HCT116 (cell line): Measurements from ENCODE around the gene SLC4A2. TPM values are rescaled to one million over a fixed set of nuclear protein-coding genes. Genes with fewer than 3 reads are reported as not detected.

Experiments
- ATAC-seq: fragments of 200-7000 bp; cut with Tn5 transposase; 2 replicates; pipeline ENCODE4 v1.9.1; 2020; ENCODE audit warnings: mild to moderate bottlenecking, moderate library complexity
- BruUV-seq: library from RNA; stranded (reverse); fragments of 400-500 nt; replicated peaks from 2 replicates; lab custom pipeline; 2021; lab: Mats Ljungman, UMichigan
- CTCF ChIA-PET: fragments of 300-600 bp; sonication (Branson Sonifier 250); formaldehyde crosslinking; loops from one replicate; lab custom pipeline; 2021; ENCODE audit warnings: antibody characterized with exemption; lab: Charles Lee
- POLR2A ChIA-PET: fragments of 300-600, 350-600 bp; sonication (Branson Sonifier 250); formaldehyde crosslinking; loops from one replicate; lab custom pipeline; 2021; ENCODE audit warnings: antibody characterized with exemption; lab: Charles Lee
- RAD21 ChIA-PET, 2 experiments: fragments of 300-600 bp; sonication (Branson Sonifier 250); formaldehyde crosslinking; loops; one replicate each; lab custom pipeline; 2023; ENCODE audit warnings: low total read pairs in 2 of 2; ENCODE audit not compliant: uncharacterized antibody in 2 of 2, unreplicated experiment in 2 of 2, low non-redundant PET in 1 of 2; lab: Charles Lee
- DNase-seq: peaks from one replicate; pipeline ENCODE4 v3.0.0-alpha.2; 2010; ENCODE audit warnings: low read depth, low spot score
- H2AFZ ChIP-seq: fragments of 200-600 bp; shearing (Covaris generic), sonication (generic); 2 replicates; pipeline ENCODE4 v1.6.1; 2017; ENCODE audit warnings: low read depth, mixed run types, mixed read lengths, antibody characterized with exemption, low read length; ENCODE audit not compliant: poor library complexity, severe bottlenecking
- H3K27ac ChIP-seq: 2 replicates; pipeline ENCODE4 v1.5.1; 2012; ENCODE audit warnings: low read depth, low read length
- H3K27me3 ChIP-seq: fragments of 200-600 bp; sonication (generic); 2 replicates; pipeline ENCODE4 v1.6.1; 2016; ENCODE audit warnings: mixed run types, low read length, mixed read lengths; ENCODE audit not compliant: insufficient read depth
- H3K36me3 ChIP-seq, 2 experiments: fragments of 200-500 bp in 1 of 2; fragments of 200-600 bp in 1 of 2; sonication (Bioruptor generic) in 1 of 2; sonication (generic) in 1 of 2; 2 replicates each; pipeline versions ENCODE4 v1.5.1 to v1.6.1; 2014 to 2016; ENCODE audit warnings: low read length in 2 of 2, inconsistent platforms in 1 of 2, mixed read lengths in 1 of 2, mixed run types in 1 of 2; ENCODE audit not compliant: insufficient read depth in 2 of 2, control insufficient read depth in 1 of 2
- H3K4me1 ChIP-seq, 2 experiments: fragments of 200-600 bp in 1 of 2; sonication (generic) in 1 of 2; 2 replicates each; pipeline versions ENCODE4 v1.5.1 to v1.6.1; 2012 to 2017; ENCODE audit warnings: low read length in 2 of 2, inconsistent platforms in 1 of 2, mild to moderate bottlenecking in 1 of 2, mixed read lengths in 1 of 2, mixed run types in 1 of 2, moderate library complexity in 1 of 2; ENCODE audit not compliant: insufficient read depth in 2 of 2, control insufficient read depth in 1 of 2
- H3K4me2 ChIP-seq: fragments of 200-600 bp; sonication (generic); 2 replicates; pipeline ENCODE4 v1.6.1; 2017; ENCODE audit warnings: mixed run types, low read length, mixed read lengths
- H3K4me3 ChIP-seq, 2 experiments: fragments of 200-600 bp in 1 of 2; sonication (generic) in 1 of 2; replicated peaks in 1 of 2; 2 replicates each; pipeline ENCODE4 v1.5.1; 2011 to 2016; ENCODE audit warnings: low read length in 2 of 2, control low read depth in 1 of 2, low read depth in 1 of 2, mild to moderate bottlenecking in 1 of 2, mixed read lengths in 1 of 2, mixed run types in 1 of 2
- H3K79me2 ChIP-seq: fragments of 200-600 bp; sonication (generic); 2 replicates; pipeline ENCODE4 v1.6.1; 2017; ENCODE audit warnings: mild to moderate bottlenecking, mixed run types, low read length, moderate library complexity, mixed read lengths; ENCODE audit not compliant: insufficient read depth
- H3K9ac ChIP-seq: fragments of 200-600 bp; sonication (generic); 2 replicates; pipeline ENCODE4 v1.6.1; 2016; ENCODE audit warnings: low read length, mixed read lengths
- H3K9me2 ChIP-seq: fragments of 200-600 bp; sonication (generic), shearing (Covaris generic); 2 replicates; pipeline ENCODE4 v1.6.1; 2017; ENCODE audit warnings: mixed run types, mild to moderate bottlenecking, moderate library complexity; ENCODE audit not compliant: insufficient read depth
- H3K9me3 ChIP-seq, 2 experiments: fragments of 200-500 bp in 1 of 2; fragments of 200-600 bp in 1 of 2; sonication (Bioruptor generic) in 1 of 2; sonication (generic) in 1 of 2; 2 replicates each; pipeline ENCODE4 v1.6.1; 2014 to 2017; ENCODE audit warnings: low read length in 2 of 2, mixed read lengths in 2 of 2, inconsistent platforms in 1 of 2, low read depth in 1 of 2, mild to moderate bottlenecking in 1 of 2, mixed run types in 1 of 2, moderate library complexity in 1 of 2; ENCODE audit not compliant: control insufficient read depth in 1 of 2, insufficient read depth in 1 of 2
- H4K20me1 ChIP-seq: fragments of 200-600 bp; sonication (generic), shearing (Covaris generic); 2 replicates; pipeline ENCODE4 v1.6.1; 2017; ENCODE audit warnings: mixed run types, mild to moderate bottlenecking, moderate library complexity; ENCODE audit not compliant: insufficient read depth
- RAD21 ChIP-seq: IDR thresholded peaks from 2 replicates; pipeline ENCODE4 v1.6.1; 2012; ENCODE audit warnings: low read depth, mild to moderate bottlenecking
- SRF ChIP-seq: IDR thresholded peaks from 2 replicates; pipeline ENCODE4 v1.6.1; 2012; ENCODE audit warnings: low read depth
- YY1 ChIP-seq: IDR thresholded peaks from 2 replicates; pipeline ENCODE4 v1.6.1; 2011; ENCODE audit warnings: low read length, low read depth, moderate library complexity, mild to moderate bottlenecking; ENCODE audit not compliant: insufficient replicate concordance; ENCODE audit errors: extremely low read depth
- intact Hi-C: fragments of 100-400 bp; cut with micrococcal nuclease; formaldehyde crosslinking; loops from 2 replicates; pipeline ENCODE4 v1.10.0; 2022
- total RNA-seq: library from RNA; stranded (reverse); gene quantifications from one replicate; pipeline ENCODE4 v1.2.1, GENCODE V29; 2021; ENCODE audit not compliant: unreplicated experiment
- TF ChIP-seq, protein P1 (sequence below): IDR thresholded peaks from 2 replicates; pipeline ENCODE4 v1.6.1; 2012
- TF ChIP-seq, protein P2 (sequence below): IDR thresholded peaks from 2 replicates; pipeline ENCODE4 v1.6.1; 2011; ENCODE audit warnings: mild to moderate bottlenecking, low read length, moderate library complexity; ENCODE audit not compliant: insufficient replicate concordance; ENCODE audit errors: extremely low read depth

Gene SLC4A2
- total RNA-seq, 1 experiment from 2014 or later, result 240 TPM

DNA sequence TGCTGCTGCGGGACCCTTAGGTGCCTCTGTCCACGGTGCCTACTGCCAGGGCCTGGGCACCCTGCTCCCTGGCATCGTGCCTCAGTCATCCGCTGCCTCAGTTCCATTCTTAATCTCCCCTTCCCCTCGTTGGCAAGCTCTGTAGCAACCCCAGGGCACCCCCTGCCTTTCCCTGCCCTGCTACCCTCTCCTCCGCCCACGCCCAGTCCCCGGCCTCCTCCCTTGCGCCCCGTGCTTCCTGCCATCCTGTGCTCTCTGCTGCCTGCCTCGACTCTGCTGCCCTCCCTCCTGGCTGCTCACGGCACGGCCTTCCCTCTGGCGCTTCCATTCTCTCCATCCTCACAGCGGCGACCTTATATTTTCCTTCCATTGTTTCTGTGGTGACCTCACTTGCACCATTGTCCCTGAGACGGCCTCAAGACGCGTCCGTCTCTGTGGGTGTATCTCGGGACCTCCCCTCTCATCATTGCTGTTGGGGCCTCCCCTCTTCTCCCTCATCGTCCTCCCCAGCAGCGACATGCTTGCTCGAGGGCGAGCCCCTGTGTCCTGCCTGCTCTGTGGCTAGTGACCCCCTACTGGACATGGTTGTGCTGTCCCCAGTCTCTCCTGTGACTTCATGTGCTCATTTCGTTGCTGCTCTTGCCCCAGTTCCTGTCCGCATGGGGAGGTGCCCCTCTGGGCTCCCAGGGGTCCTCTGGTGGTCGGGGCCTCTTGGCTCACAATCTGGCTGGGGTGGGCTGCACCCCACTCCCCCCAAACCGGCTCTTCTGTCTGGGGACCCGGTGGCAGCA, 62.2 kb downstream of the SLC4A2 start:
- Histone ChIP-seq H3K9me2 (no peaks in the 10 kb centered on the region), H3K4me3 (no peak overlapping the region), H4K20me1 (no peaks in the 10 kb centered on the region), H3K9me3 (no peaks in the 10 kb centered on the region), H3K27ac (no peak overlapping the region), H3K27me3 (no peaks in the 10 kb centered on the region), H3K9ac (no peak overlapping the region), H3K4me2 (no peak overlapping the region), H3K4me1 (peaks cover 2 to 13% of the 10 kb centered on the region in 2 experiments; a peak in 3 of 4 replicates), H3K36me3 (peaks cover 16 to 28% of the 10 kb centered on the region in 2 experiments; a peak in 3 of 4 replicates), H2AFZ (no peak overlapping the region), H3K79me2 (peaks cover 24% of the 10 kb centered on the region)
- no peak for TF ChIP-seq SRF
- TF ChIP-seq RAD21, result no peak
- TF ChIP-seq, protein P1, sequence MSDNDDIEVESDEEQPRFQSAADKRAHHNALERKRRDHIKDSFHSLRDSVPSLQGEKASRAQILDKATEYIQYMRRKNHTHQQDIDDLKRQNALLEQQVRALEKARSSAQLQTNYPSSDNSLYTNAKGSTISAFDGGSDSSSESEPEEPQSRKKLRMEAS, result no peak
- TF ChIP-seq, protein P2, sequence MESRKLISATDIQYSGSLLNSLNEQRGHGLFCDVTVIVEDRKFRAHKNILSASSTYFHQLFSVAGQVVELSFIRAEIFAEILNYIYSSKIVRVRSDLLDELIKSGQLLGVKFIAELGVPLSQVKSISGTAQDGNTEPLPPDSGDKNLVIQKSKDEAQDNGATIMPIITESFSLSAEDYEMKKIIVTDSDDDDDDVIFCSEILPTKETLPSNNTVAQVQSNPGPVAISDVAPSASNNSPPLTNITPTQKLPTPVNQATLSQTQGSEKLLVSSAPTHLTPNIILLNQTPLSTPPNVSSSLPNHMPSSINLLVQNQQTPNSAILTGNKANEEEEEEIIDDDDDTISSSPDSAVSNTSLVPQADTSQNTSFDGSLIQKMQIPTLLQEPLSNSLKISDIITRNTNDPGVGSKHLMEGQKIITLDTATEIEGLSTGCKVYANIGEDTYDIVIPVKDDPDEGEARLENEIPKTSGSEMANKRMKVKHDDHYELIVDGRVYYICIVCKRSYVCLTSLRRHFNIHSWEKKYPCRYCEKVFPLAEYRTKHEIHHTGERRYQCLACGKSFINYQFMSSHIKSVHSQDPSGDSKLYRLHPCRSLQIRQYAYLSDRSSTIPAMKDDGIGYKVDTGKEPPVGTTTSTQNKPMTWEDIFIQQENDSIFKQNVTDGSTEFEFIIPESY, result no peak
- TF ChIP-seq YY1, result no peak
- ATAC-seq, result no peak
- DNase-seq, result no peak
- no TSS peak for BruUV-seq
- CTCF ChIA-PET, result no interaction called here
- RAD21 ChIA-PET, result no interaction called here
- intact Hi-C loops, result loop anchor here (10.0 kb wide), 1 partner anchor 123 kb away; the partner anchor contains the start of gene SMARCD3
- POLR2A ChIA-PET, result no interaction called here
